ENCODE measurements around the gene LENG1.
"Not testable (repeated sequence)": the region's sequence is repeated elsewhere in the genome, so short reads cannot be mapped to it uniquely, and the experiment has no call there.

LENG1 gene

GRCh38 chr19:54159352-54160181 is at the start of gene LENG1:
LENG1 (minus strand) TSS chr19:54159721; CDS start chr19:54159695, 26 bp downstream.
- in situ Hi-C loops (cut with MboI; ENCODE audit: low sequenced_read_pairs) = no loop called here

DNA sequence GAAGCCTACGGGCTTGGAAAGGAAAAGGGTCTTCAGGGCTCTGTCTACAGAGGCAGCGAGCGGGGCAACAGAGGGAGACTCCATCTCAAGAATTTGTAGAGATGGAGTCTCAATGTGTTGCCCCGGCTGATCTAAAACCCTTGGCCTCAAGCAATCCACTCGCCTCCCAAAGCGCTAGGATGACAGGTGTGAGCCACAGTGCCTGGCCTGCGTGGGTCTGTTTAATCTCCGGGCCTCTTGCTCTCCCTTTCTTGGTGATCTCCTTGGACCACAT is 49.2 kb upstream of the LENG1 start:
- in situ Hi-C loops (cut with MboI; ENCODE audit: low sequenced_read_pairs) = no loop called here

GRCh38 chr19:54207983-54208783 is 48.7 kb upstream of the LENG1 start:
- in situ Hi-C loops (cut with MboI; ENCODE audit: low sequenced_read_pairs) = no loop called here

- in situ Hi-C loops (cut with MboI; ENCODE audit: low sequenced_read_pairs) = no loop called here
Measured at GRCh38 chr19:54207676-54207982, 48.1 kb upstream of the LENG1 start.

DNA sequence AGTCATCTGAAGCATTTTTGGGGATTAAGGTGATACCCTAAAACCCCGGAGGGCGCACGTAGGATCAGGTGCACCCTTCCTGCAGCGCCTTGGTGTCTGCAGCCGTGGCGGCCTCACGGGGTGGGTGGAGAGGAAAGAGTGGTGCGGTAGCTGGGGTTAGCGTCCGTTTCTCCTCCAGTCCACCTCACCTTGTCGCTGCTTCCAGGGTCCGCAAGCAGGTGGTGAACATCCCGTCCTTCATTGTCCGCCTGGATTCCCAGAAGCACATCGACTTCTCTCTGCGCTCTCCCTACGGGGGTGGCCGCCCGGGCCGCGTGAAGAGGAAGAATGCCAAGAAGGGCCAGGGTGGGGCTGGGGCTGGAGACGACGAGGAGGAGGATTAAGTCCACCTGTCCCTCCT is 47.7 kb upstream of the LENG1 start:
- in situ Hi-C loops (cut with MboI; ENCODE audit: low sequenced_read_pairs) = not testable (repeated sequence)

GRCh38 chr19:54206831-54207177 is 47.3 kb upstream of the LENG1 start:
- in situ Hi-C loops (cut with MboI; ENCODE audit: low sequenced_read_pairs) = no loop called here

DNA sequence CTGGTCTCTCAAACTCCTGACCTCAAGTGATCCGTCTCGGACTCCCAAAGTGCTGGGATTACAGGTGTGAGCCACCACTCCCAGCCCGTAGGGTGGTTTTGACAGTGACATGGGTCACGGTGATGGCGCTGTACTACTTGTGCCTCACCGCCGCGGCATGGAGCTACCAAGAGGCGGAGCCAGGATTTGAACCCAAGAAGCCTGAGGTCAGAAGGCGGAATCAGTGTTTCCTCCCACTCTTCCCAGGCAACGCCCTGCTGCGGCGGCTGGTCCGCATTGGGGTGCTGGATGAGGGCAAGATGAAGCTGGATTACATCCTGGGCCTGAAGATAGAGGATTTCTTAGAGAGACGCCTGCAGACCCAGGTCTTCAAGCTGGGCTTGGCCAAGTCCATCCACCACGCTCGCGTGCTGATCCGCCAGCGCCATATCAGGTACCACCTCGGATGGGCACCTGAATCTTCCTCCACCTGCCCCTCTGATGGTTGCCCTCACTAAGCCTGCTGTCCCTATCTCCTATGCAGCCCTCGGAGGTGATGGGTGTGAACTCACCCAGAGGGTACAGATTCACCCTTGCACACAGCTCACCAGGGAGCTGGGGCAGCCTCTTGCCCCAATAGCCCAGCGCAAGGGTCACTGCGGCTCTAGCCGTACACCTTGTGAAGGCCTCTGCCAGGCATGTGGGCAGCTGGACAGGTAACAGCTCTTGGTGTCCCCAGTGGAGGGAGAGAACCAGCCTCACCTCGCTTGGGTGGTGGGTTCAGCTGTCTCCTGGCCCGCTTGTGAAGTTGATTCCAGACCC is 46.7 kb upstream of the LENG1 start:
- in situ Hi-C loops (cut with MboI; ENCODE audit: low sequenced_read_pairs) = no loop called here

DNA sequence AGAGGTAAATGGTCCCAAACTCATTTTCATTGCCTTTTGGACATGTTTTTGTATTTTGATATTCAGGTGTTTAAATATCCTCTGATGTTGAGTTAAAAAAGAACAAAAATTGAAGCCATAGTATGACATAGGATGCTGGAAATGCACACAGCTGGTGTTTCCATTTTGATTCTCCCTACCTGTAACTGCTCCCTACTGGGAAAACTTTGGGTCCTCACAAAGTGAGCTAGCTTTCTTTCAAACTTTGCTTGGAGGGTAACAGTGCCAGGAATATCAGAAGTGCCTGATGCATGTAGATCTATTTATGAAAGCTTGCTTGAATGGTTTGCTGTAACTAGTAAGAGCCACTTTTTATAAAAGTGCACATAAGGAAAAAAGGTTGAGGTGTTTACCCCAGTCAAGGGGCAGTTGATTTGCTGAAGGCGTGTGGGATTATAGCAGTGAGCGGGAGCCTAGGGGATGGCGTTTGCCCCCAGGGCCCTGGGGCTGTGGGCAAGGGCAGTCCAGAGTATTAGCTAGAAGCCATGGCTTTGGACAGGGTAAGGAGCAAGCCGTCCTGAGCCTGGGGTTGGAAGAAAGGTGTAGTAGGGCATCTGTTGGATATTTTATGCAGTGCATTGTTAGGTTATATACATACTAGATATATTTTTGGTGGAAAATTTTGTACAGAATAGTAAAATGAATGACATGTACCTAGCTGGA is 45.4 kb upstream of the LENG1 start:
- in situ Hi-C loops (cut with MboI; ENCODE audit: low sequenced_read_pairs) = no loop called here

- in situ Hi-C loops (cut with MboI; ENCODE audit: low sequenced_read_pairs) = no loop called here
Measured at GRCh38 chr19:54203151-54203611, 43.7 kb upstream of the LENG1 start.

- in situ Hi-C loops (cut with MboI; ENCODE audit: low sequenced_read_pairs) = no loop called here
Measured at GRCh38 chr19:54201980-54202379, 42.5 kb upstream of the LENG1 start.

DNA sequence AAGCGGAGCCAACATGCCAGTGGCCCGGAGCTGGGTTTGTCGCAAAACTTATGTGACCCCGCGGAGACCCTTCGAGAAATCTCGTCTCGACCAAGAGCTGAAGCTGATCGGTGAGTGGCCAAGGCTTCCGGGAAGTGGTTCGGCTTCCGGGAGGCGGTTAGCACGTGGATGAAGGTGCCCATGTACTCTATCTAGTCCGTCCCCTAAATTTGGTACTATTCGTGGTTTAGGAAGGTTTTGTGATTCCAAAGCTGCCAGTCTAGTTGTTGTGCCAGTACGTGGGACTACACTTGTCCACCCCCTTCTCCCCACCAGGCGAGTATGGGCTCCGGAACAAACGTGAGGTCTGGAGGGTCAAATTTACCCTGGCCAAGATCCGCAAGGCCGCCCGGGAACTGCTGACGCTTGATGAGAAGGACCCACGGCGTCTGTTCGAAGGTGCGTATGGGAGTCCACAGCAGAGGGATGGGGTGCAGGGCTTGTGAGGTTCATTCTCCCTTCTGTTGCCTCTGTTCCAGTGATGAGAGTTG is 41.7 kb upstream of the LENG1 start:
- in situ Hi-C loops (cut with MboI; ENCODE audit: low sequenced_read_pairs) = no loop called here

GRCh38 chr19:54199401-54199800 is 39.9 kb upstream of the LENG1 start:
- in situ Hi-C loops (cut with MboI; ENCODE audit: low sequenced_read_pairs) = no loop called here

GRCh38 chr19:54197121-54197520 is 37.6 kb upstream of the LENG1 start:
- in situ Hi-C loops (cut with MboI; ENCODE audit: low sequenced_read_pairs) = no loop called here

DNA sequence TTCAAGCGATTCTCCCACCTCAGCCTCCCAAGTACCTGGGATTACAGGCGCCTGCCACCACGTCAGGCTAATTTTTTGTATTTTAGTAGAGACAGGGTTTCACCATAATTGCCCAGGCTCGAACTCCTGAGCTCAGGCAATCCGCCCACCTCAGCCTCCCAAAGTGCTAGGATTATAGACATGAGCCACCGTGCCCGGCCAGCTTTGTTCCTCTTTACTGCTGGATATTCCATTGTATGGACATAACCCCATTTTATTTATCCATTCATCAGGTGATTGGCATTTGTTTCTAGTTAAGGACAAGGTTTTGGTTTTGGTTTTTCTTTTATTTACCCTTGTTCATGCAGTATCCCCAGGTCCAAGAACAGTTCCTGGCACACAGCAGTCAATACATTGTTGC is 37.0 kb upstream of the LENG1 start:
- in situ Hi-C loops (cut with MboI; ENCODE audit: low sequenced_read_pairs) = no loop called here

- in situ Hi-C loops (cut with MboI; ENCODE audit: low sequenced_read_pairs) = not testable (repeated sequence)
Measured at GRCh38 chr19:54194463-54194862, 34.9 kb upstream of the LENG1 start.

GRCh38 chr19:54193011-54193410 is 33.5 kb upstream of the LENG1 start:
- in situ Hi-C loops (cut with MboI; ENCODE audit: low sequenced_read_pairs) = no loop called here

- in situ Hi-C loops (cut with MboI; ENCODE audit: low sequenced_read_pairs) = no loop called here
Measured at GRCh38 chr19:54191811-54192453, 32.4 kb upstream of the LENG1 start.

- in situ Hi-C loops (cut with MboI; ENCODE audit: low sequenced_read_pairs) = no loop called here
Measured at GRCh38 chr19:54191011-54191810, 31.7 kb upstream of the LENG1 start, which contains the start of gene TSEN34. TSEN34 (plus strand) TSS chr19:54191308; CDS start chr19:54191365, 57 bp downstream.

DNA sequence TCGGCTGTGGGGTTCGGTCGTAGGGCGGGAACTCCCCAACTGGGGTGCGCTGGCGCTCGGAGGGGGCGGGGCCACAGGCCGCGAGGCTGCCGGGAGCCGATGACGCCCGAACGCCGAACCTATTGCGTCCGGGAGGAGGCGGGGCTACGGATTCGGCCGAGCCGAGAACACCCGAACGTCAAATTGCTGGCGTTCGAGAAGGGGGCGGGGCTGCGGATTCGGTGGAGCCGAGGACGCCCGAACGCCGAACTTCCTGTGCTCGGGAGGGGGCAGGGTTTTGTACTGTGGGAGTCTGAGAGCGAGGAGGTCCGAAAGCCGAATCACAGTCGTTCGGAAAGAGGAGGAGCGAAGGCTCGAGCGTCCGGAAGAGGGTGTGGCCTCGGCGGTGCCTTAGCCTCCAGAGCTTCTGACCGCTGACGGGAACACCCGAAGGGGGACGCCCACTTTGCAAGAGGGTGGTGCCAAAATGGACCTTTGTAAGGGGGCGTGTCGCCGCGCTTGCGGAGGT is 31.0 kb upstream of the LENG1 start:
- in situ Hi-C loops (cut with MboI; ENCODE audit: low sequenced_read_pairs) = no loop called here

Measured in HL-60/S4 treated with phorbol 12-myristate 13-acetate at 8.2 ng/mL for 4 days and 3 days (cell line).